Body of pancreas (tissue), 4 donors: ENCODE data around the gene UROD. TPM values are rescaled to one million over a fixed set of nuclear protein-coding genes. Genes with fewer than 3 reads are reported as not detected.

Experiments used
- ATAC-seq: fragments of 150-250 bp; one replicate; pipeline ENCODE4 v1.9.1; 2016
- DNase-seq, 4 donors: peaks; one replicate each; pipeline ENCODE4 v3.0.0-alpha.2; 2019
- H3K27ac ChIP-seq, 4 donors: fragments of 200-600 bp; sonication (generic); 1 replicate in 3 of 4; 2 replicates in 1 of 4; pipeline versions ENCODE4 v1.5.1 to v1.6.1; 2016 to 2019; ENCODE audit warnings: mild to moderate bottlenecking in 1 of 4, mixed read lengths in 1 of 4, moderate library complexity in 1 of 4
- H3K27me3 ChIP-seq, 2 donors: fragments of 200-600 bp; sonication (generic); one replicate each; pipeline ENCODE4 v1.6.0; 2016; ENCODE audit warnings: mild to moderate bottlenecking in 1 of 2
- H3K36me3 ChIP-seq, 2 donors: fragments of 200-600 bp; sonication (generic); replicated peaks in 1 of 2; 2 replicates each; pipeline ENCODE4 v1.5.1; 2016; ENCODE audit warnings: low read depth in 2 of 2; ENCODE audit not compliant: insufficient read depth in 1 of 2
- H3K4me1 ChIP-seq: fragments of 200-600 bp; sonication (generic); one replicate; pipeline ENCODE4 v1.6.0; 2016
- H3K4me3 ChIP-seq, 2 donors: fragments of 200-600 bp; sonication (generic); 1 replicate in 1 of 2; 2 replicates in 1 of 2; pipeline ENCODE4 v1.5.1; 2016 to 2019
- H3K9me3 ChIP-seq, 3 donors: fragments of 200-600 bp; sonication (generic); 1 replicate in 2 of 3; 2 replicates in 1 of 3; pipeline ENCODE4 v1.5.1; 2016
- CTCF ChIP-seq, 7 experiments: fragments of 450-650 bp in 4 of 7; fragments of 200-600 bp in 3 of 7; sonication (generic) in 3 of 7; IDR thresholded peaks; one replicate each; pipeline ENCODE4 v1.5.1; 2016 to 2019; ENCODE audit warnings: antibody characterized with exemption in 7 of 7
- POLR2A ChIP-seq, 3 donors: fragments of 450-650 bp; IDR thresholded peaks; one replicate each; pipeline ENCODE4 v1.6.1; 2016; ENCODE audit warnings: antibody characterized with exemption in 3 of 3, mild to moderate bottlenecking in 2 of 3
- WGBS, 2 donors: methylation state at CpG; one replicate each; pipeline ENCODE4 v1.1.5; 2017; 5-methylcytosine and 5-hydroxymethylcytosine counted together
- intact Hi-C: fragments of 100-400 bp; cut with DNase I; formaldehyde crosslinking; loops from one replicate; pipeline ENCODE4 v1.15.1; 2023
- total RNA-seq, 2 donors: library from RNA; depleted of rRNA; stranded (reverse); fragments of >200 nt; gene quantifications; one replicate each; pipeline ENCODE4 v1.1.0, GENCODE V29; 2016

The UROD gene
- total RNA-seq, 2 donors from 2014 or later: 32.2 to 39.6 TPM

- H3K36me3 ChIP-seq: no peaks in the 10 kb centered on the region
- no peaks in the 10 kb centered on the region for H3K4me1 ChIP-seq
- no peak for TF ChIP-seq CTCF (IDR thresholded peaks at IDR 0.05)
- no peak for TF ChIP-seq POLR2A (IDR thresholded peaks at IDR 0.05)
- H3K27me3 ChIP-seq: no peaks in the 10 kb centered on the region
- H3K9me3 ChIP-seq: no peaks in the 10 kb centered on the region
- H3K27ac ChIP-seq: no peak overlapping the region
- ATAC-seq: no peak
- WGBS, 2 donors: 81 to 84% methylated on average over 5 of the region's 5 CpGs
- intact Hi-C loops: no loop called here
- no peak for DNase-seq
- H3K4me3 ChIP-seq: no peak overlapping the region
Measured at GRCh38 chr1:45043094-45043493, 31.0 kb downstream of the UROD start.

GRCh38 chr1:45044916-45045315, 32.9 kb downstream of the UROD start:
- intact Hi-C loops: no loop called here

GRCh38 chr1:45047032-45047431, 35.0 kb downstream of the UROD start:
- Histone ChIP-seq H3K4me3 (no peak overlapping the region), H3K36me3 (no peaks in the 10 kb centered on the region), H3K27ac (no peak overlapping the region), H3K27me3 (no peaks in the 10 kb centered on the region), H3K4me1 (no peaks in the 10 kb centered on the region), H3K9me3 (no peaks in the 10 kb centered on the region)
- intact Hi-C loops: no loop called here
- WGBS, 2 donors: 83 to 90% methylated on average over 5 of the region's 5 CpGs
- ATAC-seq (no peak), DNase-seq (no peak)
- TF ChIP-seq CTCF (IDR thresholded peaks at IDR 0.05) (no peak), POLR2A (IDR thresholded peaks at IDR 0.05) (no peak)

More at GRCh38 chr1:45044916-45045315, 32.9 kb downstream of the UROD start:
- Histone ChIP-seq H3K4me1 (no peaks in the 10 kb centered on the region), H3K27me3 (no peaks in the 10 kb centered on the region), H3K27ac (no peak overlapping the region), H3K36me3 (no peaks in the 10 kb centered on the region), H3K4me3 (no peak overlapping the region), H3K9me3 (no peaks in the 10 kb centered on the region)
- TF ChIP-seq POLR2A (IDR thresholded peaks at IDR 0.05): no peak
- no peak for TF ChIP-seq CTCF (IDR thresholded peaks at IDR 0.05)
- WGBS, 2 donors: 92 to 94% methylated on average over 1 of the region's 1 CpG
- DNase-seq: no peak
- ATAC-seq: no peak

- ATAC-seq (no peak), DNase-seq (no peak)
- TF ChIP-seq POLR2A (IDR thresholded peaks at IDR 0.05) (no peak), CTCF (IDR thresholded peaks at IDR 0.05) (no peak)
- Histone ChIP-seq H3K27me3 (no peaks in the 10 kb centered on the region), H3K4me3 (no peak overlapping the region), H3K27ac (no peak overlapping the region), H3K9me3 (no peaks in the 10 kb centered on the region), H3K4me1 (no peaks in the 10 kb centered on the region), H3K36me3 (no peaks in the 10 kb centered on the region)
- WGBS, 2 donors: 87 to 90% methylated on average over 2 of the region's 2 CpGs
- intact Hi-C loops: no loop called here
Measured at GRCh38 chr1:45051005-45051772, 39.1 kb downstream of the UROD start.

GRCh38 chr1:45057542-45057941, 45.5 kb downstream of the UROD start:
- Histone ChIP-seq H3K9me3 (no peaks in the 10 kb centered on the region), H3K4me3 (no peak overlapping the region), H3K27ac (no peak overlapping the region), H3K27me3 (no peaks in the 10 kb centered on the region), H3K4me1 (no peaks in the 10 kb centered on the region), H3K36me3 (no peaks in the 10 kb centered on the region)
- WGBS, 2 donors: 42 to 63% methylated on average over 1 of the region's 1 CpG
- TF ChIP-seq CTCF (IDR thresholded peaks at IDR 0.05) (no peak), POLR2A (IDR thresholded peaks at IDR 0.05) (no peak)
- DNase-seq (no peak), ATAC-seq (no peak)
- intact Hi-C loops: no loop called here
